NCI-H2107 treated with DMSO at 0.1 percent for 48 hours (cell line): Measurements from ENCODE around the gene C5orf22.
"Not testable (repeated sequence)": the region's sequence is repeated elsewhere in the genome, so short reads cannot be mapped to it uniquely, and the experiment has no call there.

Experiments used
- DNase-seq: peaks from one replicate; lab custom pipeline; 2025; ENCODE audit not compliant: unreplicated experiment; lab: John Stamatoyannopoulos, UW

The C5orf22 gene

DNA sequence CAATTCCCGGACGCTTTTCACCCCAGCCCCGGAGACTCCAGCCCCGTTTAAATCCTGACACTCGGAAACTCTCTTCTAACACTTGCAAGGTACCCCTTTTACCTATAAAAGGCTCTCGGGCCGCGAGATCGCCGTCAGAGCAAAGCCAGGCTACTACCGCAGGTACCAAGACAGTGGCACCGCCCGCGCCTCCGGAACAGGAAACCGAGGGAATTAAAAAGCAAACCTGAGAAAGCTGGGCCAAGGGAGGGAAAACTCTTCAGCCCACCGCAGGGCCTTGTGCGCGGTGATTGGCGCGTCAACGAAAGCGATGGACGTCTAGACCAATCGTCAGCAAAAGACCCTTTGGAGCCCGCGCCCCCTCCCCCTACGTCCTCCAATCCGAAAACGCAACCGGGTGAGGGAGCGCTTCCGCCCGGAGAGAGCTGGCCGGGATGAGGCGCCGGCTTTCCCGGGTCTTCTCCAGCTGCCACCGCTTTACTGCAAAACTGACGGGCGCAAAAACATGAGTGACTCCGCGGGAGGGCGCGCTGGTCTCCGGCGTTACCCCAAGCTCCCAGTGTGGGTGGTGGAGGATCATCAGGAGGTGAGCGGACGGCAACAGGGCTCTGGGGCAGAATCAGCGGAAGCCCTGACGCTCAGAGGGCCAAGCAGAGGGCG, at the start of gene C5orf22, which contains the start of gene DROSHA:
Gene C5orf22, plus strand, starts transcription at position 414 of the 660 bp plus-strand sequence. Its CDS starts 92 bp downstream, at position 506.
Gene DROSHA, minus strand, starts transcription at position 206 of the 660 bp plus-strand sequence. CDS start 3,034 bp downstream, outside the sequence.
- DNase-seq = peak; percentile 95

DNA sequence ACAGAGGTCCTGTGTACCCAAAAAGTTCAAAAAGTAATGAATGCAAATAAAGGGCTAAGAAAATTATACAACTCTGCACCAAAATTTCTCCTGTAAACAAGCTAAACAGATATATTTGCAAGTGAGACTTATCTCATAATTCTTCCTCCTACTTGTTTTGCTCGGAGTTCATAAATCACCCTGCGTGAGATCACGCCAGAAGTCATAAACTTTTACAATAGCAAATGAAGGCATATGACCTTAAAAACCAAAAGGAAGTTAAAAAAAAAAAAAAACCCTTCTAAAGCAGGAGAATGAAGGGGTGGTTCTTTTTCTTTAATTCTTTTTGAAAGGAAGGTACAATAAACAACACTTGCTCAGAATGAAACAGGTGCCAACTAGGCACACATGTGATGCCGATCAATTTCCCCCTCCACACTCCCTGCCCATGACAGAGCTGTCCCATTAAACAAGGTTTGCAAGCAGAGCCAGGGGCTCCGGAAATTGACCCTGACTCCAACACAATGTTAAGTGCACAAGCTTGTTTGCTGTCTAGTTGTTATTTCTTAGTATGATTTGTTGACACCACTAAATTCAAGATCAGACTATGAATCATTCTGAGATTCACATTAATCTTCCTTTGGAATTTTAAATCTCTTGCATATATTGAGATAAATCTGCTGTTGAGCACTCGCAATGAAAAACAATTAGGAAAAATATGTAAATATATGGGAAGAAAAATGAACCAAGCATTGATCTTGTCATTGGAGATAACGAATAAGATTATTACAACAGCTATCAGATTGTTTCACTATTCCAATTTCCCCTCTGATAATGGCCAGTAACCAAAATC, 46.5 kb upstream of the C5orf22 start:
- no peak for DNase-seq

DNA sequence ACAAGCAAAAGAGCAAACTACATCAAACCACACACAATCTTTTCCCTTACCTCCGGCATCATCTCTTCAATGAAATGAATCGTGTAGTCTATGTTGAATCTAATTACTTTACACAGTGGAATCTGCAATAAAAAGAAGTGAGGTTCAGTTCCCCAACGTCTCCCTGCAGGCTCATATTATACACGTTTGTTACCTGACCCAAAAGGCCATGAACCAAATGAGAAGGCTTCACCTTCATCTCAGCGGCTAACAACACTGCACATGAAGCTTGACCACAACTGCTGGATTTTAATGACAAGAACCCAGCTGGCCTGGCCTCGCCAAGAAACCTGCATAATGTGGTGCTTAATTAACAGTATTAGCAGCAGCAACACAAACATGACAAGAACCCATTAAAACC, 45.7 kb upstream of the C5orf22 start:
- DNase-seq = no peak

DNA sequence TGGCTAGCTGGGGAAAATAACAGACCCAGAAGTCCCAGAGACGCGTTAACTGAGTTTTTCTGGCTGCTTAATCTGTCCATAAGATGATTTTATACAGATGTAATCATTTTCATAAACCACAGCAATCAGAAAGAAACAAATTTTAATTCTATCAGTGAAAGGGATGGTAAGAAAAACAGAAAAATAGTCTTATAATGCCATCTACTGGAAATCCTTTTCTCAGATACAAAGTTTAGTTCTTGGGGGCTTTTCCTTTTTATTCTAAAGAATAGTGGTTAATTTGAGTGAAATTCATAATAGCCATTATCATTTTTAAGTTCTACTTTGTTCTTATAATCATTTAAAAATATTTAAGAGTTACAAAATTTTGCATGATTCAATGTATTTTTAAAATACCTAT, 44.6 kb upstream of the C5orf22 start:
- no peak for DNase-seq

DNA sequence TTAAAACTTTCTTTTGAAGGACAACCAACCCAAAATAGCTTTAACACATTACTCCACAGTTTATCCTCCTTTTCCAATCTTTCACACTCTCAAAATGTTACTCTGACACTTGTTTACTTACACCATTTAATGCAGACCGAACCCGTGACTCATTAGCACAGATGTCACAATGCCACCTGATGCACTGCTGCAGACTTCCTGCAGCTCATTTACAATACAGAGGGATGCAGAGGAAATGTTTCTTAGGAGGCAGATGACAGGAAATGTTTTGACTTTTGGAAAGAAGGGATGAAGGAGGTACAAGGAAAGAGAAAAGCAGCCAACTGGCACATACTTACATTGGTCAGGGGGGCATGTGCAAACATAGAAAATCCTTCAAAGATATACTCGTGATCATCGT, 39.2 kb upstream of the C5orf22 start:
- no peak for DNase-seq

DNA sequence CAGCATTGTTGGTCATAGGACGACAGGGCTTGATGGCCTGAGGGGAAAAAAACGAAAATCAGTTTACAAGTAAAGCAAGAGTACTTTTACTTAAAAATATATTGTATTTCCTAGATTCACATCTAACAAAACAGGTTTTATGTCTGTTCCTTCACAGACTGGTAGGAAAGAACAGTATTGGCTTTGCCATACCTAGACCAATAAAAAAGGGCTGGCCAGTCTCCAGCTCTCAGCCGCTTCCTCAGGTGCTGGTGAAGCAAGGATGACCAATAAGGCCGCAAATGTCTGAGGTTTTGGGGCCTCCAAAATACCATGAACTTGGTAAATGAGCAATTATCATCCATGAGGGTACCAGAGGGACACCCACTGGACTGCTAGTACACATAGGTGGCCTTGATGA, 36.8 kb upstream of the C5orf22 start:
- no peak for DNase-seq

DNA sequence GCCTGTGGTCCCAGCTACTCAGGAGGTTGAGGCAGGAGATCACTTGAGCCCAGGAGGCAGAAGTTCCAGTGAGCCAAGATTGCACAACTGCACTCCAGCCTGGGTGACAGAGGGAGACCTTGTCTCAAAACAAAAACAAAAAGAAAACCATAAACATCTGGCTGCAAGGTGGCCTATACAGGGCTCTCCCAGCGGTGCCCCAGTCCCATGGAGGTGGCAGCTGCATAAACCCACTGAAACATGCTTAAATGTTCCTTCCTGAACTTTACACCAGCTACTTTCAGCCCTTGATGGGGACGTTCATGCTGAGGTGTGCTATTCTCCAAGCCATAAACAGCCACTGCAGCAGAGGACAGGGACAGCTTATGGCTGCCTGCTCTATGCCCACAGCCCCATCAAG, 35.8 kb upstream of the C5orf22 start:
- no peak for DNase-seq

DNA sequence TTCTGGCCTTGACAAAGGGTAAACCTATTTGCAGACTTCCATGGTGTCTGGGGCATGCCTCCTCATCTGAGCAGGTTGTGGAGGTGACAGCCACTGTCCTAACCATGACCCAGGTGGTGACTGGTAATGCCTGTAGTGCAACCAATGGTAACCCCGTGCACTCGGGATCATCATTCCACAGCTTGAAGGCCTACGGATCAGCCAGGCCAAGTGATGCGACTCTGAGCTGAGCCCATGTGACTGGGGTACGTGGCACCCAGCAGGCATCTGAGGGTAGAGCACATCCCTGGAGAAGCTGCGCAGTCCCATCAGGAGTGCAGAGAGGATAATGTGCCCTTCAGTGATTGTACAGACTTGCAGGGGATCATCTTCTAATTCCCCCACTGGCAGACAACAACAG, 35.2 kb upstream of the C5orf22 start:
- no peak for DNase-seq

DNA sequence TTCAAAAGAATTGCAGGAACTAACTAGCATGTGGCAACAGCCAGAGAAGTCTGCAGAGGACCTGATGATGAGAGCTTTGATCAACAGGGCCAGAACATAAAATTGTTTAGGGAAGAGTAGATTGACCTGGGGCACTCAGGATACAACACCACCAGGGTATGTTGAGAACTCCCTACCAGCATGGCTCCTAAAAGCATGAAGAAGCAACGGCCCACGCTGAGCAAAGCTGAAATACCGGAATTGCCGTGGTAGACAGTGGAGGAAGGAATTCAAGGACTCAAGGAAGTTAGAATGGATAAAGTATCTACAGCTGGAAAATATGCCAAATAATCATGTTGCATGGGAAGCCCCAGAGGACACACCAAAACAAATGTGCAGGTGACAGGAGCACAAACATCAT, 31.8 kb upstream of the C5orf22 start:
- no peak for DNase-seq

- no peak for DNase-seq
Observed at GRCh38 chr5:31502506-31502905, 29.6 kb upstream of the C5orf22 start.

DNA sequence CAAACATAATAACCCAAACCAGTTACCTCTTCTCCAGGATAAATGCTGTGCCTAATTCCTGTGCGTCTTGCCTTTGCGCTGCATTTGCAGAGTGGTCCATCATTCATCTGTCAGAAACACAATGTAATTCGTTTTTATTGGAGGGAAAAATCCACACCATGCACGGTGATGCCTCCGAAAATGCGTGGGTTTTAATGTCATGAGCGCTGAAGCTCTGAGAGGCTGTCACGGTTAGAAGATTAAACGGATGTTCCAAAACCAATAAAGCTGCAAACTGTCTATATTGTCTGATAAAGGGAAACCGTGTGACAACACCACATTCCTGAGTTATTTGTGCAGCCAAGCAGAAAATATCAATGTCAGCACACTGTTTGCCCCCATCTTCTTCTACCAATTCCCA, 27.6 kb upstream of the C5orf22 start:
- no peak for DNase-seq

DNA sequence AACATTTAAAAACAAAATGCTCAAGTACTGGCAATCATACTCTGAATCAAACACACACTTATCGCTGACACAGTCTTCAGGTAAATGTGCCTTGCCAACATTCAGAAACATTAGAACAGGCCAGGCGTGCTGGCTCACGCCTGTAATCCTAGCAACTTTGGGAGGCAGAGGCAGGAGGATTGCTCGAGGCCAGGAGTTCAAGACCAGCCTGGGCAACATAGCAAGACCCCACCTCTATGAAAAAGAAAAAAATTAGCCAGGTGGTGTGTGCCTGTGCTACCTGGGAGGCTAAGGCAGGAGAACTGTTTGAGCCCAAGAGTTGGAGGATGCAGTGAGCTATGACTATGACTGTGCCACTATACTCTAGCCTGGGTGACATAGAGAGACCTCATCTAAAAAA, 20.8 kb upstream of the C5orf22 start:
- no peak for DNase-seq

DNA sequence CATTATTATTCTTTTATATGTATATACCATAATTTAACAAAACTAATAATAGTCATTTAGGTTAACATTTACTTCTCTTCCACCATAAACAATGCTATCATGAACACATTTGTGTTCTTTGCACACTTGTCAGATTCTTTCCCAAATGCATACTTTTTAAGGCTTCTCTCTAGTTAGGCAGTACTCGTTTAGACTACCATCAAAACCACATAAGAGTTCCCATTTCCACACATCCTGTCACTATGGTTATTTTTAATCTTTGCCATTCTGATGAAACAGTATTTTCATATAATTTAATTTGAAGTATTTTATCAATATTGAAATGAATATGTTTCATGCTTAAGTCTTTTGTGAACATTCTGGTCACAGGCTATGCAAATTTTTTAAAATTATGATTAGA, 15.3 kb upstream of the C5orf22 start:
- no peak for DNase-seq

GRCh38 chr5:31523041-31523440, 9.1 kb upstream of the C5orf22 start:
- no peak for DNase-seq

DNA sequence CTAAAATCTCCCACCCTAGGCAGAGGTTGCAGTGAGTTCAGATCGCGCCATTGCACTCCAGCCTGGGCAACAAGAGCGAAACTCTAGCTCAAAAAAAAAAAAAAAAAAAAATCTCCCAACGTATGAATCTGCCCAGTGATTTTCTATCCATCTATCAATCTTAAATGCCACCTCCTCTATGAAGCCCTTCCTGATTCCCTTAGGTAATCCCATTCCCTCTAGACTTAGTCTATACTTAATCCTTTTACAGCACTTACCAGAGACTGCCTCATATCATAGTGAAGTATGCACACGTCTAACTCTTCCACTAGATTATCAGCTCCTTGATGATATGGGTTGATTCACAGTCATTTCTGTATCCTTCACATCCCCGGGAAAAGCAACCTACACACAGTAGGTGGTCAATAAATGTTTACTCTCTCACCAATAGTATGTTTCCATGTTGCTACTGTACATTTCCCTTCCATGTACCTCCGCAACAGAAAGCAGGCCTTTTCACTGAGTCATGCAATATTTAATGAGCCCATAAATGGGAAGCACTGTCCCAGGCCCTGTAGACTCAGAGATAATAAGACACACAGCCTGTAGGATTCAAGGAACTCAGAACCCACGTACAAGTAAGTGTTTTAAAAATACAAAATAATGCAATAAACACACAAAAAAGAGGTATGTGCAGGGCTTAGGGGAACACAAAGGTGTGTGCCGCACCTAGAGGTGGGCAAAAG, 1.4 kb upstream of the C5orf22 start:
- no peak for DNase-seq

DNA sequence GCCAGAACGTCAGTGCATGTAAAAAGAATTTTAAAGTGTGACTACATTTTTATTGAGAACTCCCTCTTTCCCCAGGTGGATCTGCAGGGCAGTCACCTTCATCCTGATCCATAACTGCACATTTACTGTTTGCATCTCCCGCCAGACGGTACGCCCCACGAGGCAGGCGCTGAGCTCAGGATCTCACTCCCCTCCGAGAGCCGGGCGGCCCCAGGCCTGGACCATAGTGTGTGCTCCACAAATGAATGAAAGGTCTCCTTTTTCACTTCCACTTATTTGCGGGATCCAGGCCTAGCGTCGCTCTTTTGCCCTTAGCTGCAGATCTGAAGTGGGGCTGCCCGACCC, 586 bp upstream of the C5orf22 start:
- peak; percentile 25 for DNase-seq

- DNase-seq = no peak
Observed at GRCh38 chr5:31534527-31535046, 2.5 kb downstream of the C5orf22 start.

DNA sequence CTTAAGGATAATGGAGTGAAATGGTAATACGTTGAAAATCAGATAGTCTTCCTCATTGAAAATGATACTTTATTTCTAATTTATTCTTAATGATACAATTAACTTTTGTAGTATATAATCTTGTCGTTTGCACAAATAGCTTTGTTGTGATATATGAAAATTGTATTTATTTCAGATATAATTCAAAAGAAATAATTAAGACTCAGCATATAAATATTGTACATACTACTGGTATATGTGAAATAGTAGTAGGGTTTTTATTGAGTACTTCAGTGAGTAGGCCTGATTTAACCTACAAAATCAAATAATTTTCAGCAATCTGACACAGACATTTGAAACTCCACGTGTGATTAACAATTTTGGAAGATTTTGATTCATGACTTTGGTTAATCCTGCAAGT, 4.8 kb downstream of the C5orf22 start:
- DNase-seq = no peak

DNA sequence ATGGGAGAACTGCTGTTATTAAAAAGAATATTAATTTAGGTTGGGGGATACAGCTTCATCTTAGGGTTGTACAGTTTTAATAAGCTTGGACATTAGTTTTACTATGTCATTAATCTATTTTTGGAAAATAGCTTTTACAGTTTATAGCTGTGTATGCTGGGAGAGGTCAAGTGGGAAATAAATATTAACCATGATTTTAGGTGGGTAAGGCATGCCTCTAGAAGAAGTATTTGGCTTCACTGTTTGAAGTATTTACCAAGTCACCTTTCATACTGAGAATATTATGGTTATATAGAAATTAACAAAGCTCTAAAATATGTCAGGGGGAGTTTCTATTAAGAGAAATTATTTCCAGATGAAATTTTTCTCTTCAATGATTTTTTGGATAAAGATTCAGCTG, 5.2 kb downstream of the C5orf22 start:
- no peak for DNase-seq

DNA sequence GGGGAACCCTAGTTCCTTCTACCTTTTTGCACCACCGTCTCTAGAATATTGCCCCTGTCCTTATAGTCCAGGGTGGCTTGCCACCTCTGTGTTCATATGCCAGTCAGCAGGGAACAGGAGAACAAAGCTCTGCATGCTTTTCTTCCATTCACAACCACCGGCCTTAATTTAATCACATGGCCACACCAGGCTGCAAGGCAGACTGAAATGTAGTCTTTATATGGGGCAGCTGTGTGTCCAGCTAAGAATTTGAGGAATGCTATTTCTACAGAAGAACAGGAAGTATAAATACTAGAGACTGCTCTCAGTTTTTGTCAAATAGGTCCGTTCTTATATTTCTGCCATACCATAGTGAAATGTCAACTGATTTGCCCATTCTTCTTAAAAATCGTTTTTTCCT, 5.8 kb downstream of the C5orf22 start:
- DNase-seq = no peak

GRCh38 chr5:31549114-31549513, 17.0 kb downstream of the C5orf22 start:
- DNase-seq = not testable (repeated sequence)

GRCh38 chr5:31551878-31552277, 19.8 kb downstream of the C5orf22 start:
- DNase-seq = no peak
